GM15510 (cell line): ENCODE data around the gene CNKSR1.

Experiments
- POLR2A ChIP-seq: IDR thresholded peaks from 3 replicates; pipeline ENCODE4 v1.6.1; 2011; ENCODE audit warnings: borderline replicate concordance; ENCODE audit not compliant: insufficient read length; ENCODE audit errors: extremely low read depth

The CNKSR1 gene

GRCh38 chr1:26177182-26177684 is at the start of gene CNKSR1:
Gene CNKSR1 (plus strand): TSS chr1:26177491. CDS start chr1:26177548, 57 bp downstream.
- TF ChIP-seq POLR2A: no peak

GRCh38 chr1:26129778-26130177 is 47.5 kb upstream of the CNKSR1 start:
- no peak for TF ChIP-seq POLR2A

GRCh38 chr1:26130695-26131094 is 46.6 kb upstream of the CNKSR1 start:
- TF ChIP-seq POLR2A: no peak

- no peak for TF ChIP-seq POLR2A
These were observed 45.0 kb upstream of the CNKSR1 start for GRCh38 chr1:26132128-26132833.

- TF ChIP-seq POLR2A: no peak
These were observed 44.5 kb upstream of the CNKSR1 start for GRCh38 chr1:26132834-26133167.

- no peak for TF ChIP-seq POLR2A
These were observed 42.8 kb upstream of the CNKSR1 start for GRCh38 chr1:26134466-26134865.

GRCh38 chr1:26138974-26139558 is 38.2 kb upstream of the CNKSR1 start:
- no peak for TF ChIP-seq POLR2A

- TF ChIP-seq POLR2A: no peak
These were observed 35.1 kb upstream of the CNKSR1 start for GRCh38 chr1:26142159-26142558.

- no peak for TF ChIP-seq POLR2A
These were observed 32.0 kb upstream of the CNKSR1 start for GRCh38 chr1:26145041-26145959.

- no peak for TF ChIP-seq POLR2A
These were observed 31.4 kb upstream of the CNKSR1 start for GRCh38 chr1:26145960-26146294.

- no peak for TF ChIP-seq POLR2A
These were observed 28.4 kb upstream of the CNKSR1 start for GRCh38 chr1:26148887-26149286.

- no peak for TF ChIP-seq POLR2A
These were observed 23.2 kb upstream of the CNKSR1 start for GRCh38 chr1:26153966-26154532.

- no peak for TF ChIP-seq POLR2A
These were observed 22.5 kb upstream of the CNKSR1 start for GRCh38 chr1:26154750-26155149.

- TF ChIP-seq POLR2A: no peak
These were observed 21.7 kb upstream of the CNKSR1 start for GRCh38 chr1:26155370-26156284.
